ENCODE data around the gene GPR34.
"Not testable (repeated sequence)": the region's sequence is repeated elsewhere in the genome, so short reads cannot be mapped to it uniquely, and the experiment has no call there.

Gene GPR34

GRCh38 chrX:41703574-41704029, 14.8 kb downstream of the GPR34 start:
- no peak for DNase-seq

DNA sequence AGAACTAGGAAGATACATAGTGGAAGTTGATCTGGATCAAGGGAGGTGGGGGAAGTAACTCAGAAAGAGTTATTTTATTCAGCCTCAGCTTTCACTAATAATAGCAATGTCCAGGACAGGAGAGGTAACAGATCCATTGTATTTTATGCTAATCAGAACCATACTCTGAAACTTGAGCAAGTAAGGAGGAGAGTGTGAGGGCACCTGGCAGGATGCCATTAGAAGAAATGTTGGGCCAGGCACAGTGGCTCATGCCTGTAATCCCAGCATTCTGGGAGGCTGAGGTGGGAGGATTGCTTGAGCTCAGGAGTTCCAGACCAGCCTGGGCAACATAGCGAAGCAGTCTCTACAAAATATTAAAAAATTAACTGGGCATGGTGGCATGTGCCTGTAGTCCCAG, 16.3 kb downstream of the GPR34 start:
- DNase-seq = no peak

GRCh38 chrX:41705680-41706374, 17.1 kb downstream of the GPR34 start:
- DNase-seq = peak; percentile 37

GRCh38 chrX:41707218-41707617, 18.4 kb downstream of the GPR34 start:
- DNase-seq = no peak

DNA sequence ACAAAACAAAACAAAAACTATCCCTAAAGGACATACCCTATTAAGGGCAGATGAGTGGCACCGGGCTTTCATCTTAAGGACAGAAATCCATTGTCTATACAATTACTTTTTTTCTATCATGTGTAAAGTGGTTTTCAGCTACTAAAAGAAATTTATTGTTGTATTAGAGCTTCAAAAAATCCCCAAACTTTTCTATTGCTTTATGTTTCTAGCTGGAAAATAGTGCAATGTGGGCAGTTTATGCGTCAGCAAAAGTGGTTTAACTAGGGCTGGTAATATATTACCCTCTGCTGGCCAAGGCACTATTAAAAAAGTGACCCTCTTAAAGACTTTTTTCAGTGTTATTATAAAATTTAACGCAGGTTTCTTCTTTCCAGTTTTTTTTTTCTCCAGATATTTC, 19.7 kb downstream of the GPR34 start:
- DNase-seq = no peak

DNA sequence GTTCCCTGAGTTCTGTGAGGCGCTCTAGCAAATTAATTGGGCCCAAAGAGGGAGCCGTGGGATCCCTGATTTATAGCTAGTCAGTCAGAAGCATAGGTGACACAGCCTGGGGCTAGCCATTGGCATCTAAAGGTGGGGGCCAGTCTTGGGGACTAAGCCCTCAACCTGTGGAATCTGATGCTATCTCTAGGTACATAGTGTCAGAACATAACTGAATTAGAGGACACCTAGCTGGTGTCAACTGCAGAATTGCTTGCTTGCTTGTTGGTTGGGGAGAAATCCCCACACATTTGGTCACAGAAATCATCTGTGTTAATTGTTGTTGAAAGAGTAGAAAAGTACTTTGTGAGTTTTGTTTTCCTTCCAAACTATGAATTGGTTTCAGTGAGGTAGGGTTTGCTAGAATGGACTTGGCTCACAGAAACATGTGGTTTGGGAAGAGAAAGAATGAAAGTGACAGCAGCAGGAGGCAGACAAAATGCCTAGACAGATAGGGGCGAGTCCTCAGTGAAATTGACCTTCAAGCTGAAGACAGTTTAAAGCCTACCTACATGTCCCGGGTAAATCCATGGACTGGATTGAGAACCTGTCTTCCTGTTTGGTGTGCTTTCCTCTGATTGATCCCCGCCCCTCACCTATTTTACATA, 22.4 kb downstream of the GPR34 start:
- no peak for DNase-seq

- no peak for DNase-seq
Measured at GRCh38 chrX:41716222-41716621, 27.4 kb downstream of the GPR34 start.

DNA sequence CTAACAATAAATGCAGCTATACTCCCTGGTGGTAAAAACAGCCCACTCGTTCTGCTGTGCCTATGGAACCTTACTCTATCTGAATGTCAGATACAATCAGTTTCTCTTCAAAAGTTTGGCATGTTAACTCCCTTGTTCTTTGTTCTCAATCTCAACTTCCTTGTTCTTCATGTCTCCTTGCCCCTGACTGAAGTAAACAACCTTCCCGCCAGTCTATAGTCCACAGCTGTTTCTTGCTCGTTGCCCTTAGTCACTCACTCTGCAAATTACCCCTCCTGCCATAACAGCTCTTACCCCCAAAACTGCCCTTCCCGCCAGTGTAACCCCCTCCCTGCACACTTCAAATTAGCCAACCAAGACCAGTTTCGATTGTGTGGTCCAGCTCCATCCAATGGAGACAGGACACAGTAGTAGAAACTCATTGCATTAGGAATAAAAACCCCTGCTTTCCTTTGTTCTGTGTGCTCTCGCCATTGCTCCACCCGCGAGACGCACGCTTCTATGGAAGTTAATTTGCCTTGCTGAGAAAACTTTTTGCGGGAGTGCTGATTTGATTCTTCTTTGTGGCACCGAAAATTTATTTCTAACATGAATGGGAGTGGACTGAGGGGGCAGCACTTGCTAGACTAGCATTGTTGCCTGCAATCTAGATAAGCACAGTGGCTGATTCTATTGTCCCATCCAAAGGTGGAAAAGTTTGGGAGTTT, 28.1 kb downstream of the GPR34 start:
- DNase-seq = no peak

- DNase-seq = no peak
Measured at GRCh38 chrX:41718481-41719235, 29.9 kb downstream of the GPR34 start.

- DNase-seq = not testable (repeated sequence)
Measured at GRCh38 chrX:41719610-41720009, 30.8 kb downstream of the GPR34 start.

- DNase-seq = no peak
Measured at GRCh38 chrX:41720125-41720779, 31.5 kb downstream of the GPR34 start.

- DNase-seq = no peak
Measured at GRCh38 chrX:41721590-41721989, 32.8 kb downstream of the GPR34 start.

GRCh38 chrX:41722214-41722613, 33.4 kb downstream of the GPR34 start:
- no peak for DNase-seq

GRCh38 chrX:41722816-41723618, 34.2 kb downstream of the GPR34 start:
- no peak for DNase-seq

- no peak for DNase-seq
Measured at GRCh38 chrX:41723826-41724225, 35.1 kb downstream of the GPR34 start, which contains the start of gene GPR82. Gene GPR82, plus strand, starts transcription at chrX:41724181. Its CDS starts 2,846 bp downstream, at chrX:41727027.

GRCh38 chrX:41728125-41728524, 39.4 kb downstream of the GPR34 start:
- no peak for DNase-seq

DNA sequence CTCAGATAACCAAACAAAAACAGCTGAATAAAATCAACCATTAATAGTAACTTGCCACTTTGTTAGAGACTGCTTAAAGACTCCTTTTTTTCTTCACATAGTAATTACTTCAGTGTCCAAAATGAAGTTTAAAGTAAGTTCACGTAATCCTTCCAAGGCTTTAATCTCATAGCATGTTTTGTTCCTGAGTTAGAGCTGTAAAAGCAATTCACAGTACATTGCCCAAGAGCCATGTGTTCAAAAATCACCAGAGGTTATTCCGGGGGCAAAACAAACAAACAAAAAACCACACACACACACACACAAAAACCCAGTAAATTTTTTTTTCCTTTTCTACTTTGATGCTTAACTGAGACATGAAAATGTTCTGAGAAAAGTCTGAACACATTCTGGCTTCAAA, 41.3 kb downstream of the GPR34 start:
- DNase-seq = no peak

DNA sequence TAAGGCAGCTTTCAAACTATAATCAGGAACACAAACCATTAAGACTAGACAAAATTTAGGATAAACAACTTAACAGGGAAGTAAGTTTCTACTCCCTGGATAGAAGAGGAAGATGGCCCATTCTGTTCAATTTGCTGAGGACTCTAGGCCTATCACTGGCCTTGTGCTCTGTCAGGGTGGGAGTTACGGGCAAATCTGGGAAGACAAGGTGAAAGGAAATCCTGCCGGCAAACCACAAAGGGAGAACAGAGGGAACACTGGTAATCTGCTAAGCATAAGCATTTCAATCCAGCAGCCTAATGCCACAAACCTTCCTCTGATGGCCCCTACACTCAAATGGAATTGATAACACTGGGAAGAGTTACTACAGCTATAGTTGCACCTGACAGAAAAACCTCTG, 43.5 kb downstream of the GPR34 start:
- no peak for DNase-seq

DNA sequence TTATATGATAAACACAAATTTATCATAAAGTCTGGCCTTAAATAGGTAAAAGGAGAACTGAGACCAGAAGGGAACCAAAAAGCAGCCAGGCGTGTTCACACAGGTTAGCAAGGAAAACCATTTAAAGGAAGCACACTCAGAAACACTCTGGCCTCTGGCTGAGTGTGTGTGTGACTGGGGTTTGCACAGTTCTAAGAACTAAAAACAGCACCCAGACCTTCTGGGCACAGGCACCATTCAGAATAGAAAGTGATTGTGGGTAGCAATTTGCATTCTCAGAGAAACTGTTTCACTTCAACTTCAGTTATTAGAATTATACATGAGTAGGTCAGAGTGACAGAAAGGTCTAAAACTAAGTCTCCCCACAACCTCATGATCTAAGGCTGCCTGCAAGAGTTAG, 45.2 kb downstream of the GPR34 start:
- no peak for DNase-seq

- DNase-seq = no peak
Measured at GRCh38 chrX:41734530-41734929, 45.8 kb downstream of the GPR34 start.

DNA sequence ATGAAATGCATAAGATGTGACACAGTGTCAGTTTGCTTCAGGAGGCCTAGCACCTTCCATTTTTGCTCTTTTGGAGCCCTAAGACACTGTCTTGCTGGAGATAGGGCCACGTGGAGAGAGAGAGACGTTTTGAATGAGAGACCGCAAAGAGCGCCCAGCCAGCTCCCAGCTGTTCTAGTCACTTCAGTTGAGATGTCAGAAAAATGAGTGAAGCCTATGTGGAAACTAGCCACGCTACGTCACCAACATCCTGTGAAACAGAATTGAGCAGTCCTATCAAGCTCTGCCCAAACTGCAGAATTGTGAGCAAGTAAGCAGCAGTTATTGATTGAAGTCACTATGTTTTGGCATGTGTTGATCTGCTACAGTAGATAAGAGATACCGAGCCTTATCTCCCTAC, 48.3 kb downstream of the GPR34 start:
- no peak for DNase-seq

- no peak for DNase-seq
Measured at GRCh38 chrX:41739871-41740270, 51.1 kb downstream of the GPR34 start.

Measured in GF-D8 (cell line).